BLaER1 (cell line): Measurements from ENCODE around the gene STK26.
"Not testable (repeated sequence)": the region's sequence is repeated elsewhere in the genome, so short reads cannot be mapped to it uniquely, and the experiment has no call there.

ENCODE experiments used
- H3K27ac ChIP-seq: shearing (Covaris generic); formaldehyde crosslinking; 2 replicates; pipeline ENCODE4 v1.8.1; 2022
- H3K27me3 ChIP-seq: shearing (Covaris generic); formaldehyde crosslinking; 2 replicates; pipeline ENCODE4 v1.8.1; 2022
- H3K36me3 ChIP-seq: shearing (Covaris generic); formaldehyde crosslinking; 2 replicates; pipeline ENCODE4 v1.8.1; 2022
- H3K4me1 ChIP-seq: shearing (Covaris generic); formaldehyde crosslinking; 2 replicates; pipeline ENCODE4 v1.8.1; 2022
- H3K4me2 ChIP-seq: shearing (Covaris generic); formaldehyde crosslinking; 2 replicates; pipeline ENCODE4 v1.8.1; 2022
- H3K4me3 ChIP-seq: shearing (Covaris generic); formaldehyde crosslinking; 2 replicates; pipeline ENCODE4 v1.8.1; 2022
- H3K9ac ChIP-seq: shearing (Covaris generic); formaldehyde crosslinking; 2 replicates; pipeline ENCODE4 v1.8.1; 2022
- H3K9me3 ChIP-seq: shearing (Covaris generic); formaldehyde crosslinking; 2 replicates; pipeline ENCODE4 v1.8.1; 2022
- H4K20me1 ChIP-seq: shearing (Covaris generic); formaldehyde crosslinking; 2 replicates; pipeline ENCODE4 v1.8.1; 2022
- Cebpa-rat ChIP-seq: shearing (Covaris generic); IDR thresholded peaks from 2 replicates; pipeline ENCODE4 v1.8.1; 2022

Gene STK26

GRCh38 chrX:132034648-132035047, 11.5 kb downstream of the STK26 start:
- Histone ChIP-seq H3K4me2 (no peak overlapping the region), H3K4me1 (peaks cover 6% of the 10 kb centered on the region; the same call in 1 of the 2 replicates), H3K9me3 (no peaks in the 10 kb centered on the region), H3K4me3 (no peak overlapping the region), H3K9ac (no peak overlapping the region), H3K36me3 (no peaks in the 10 kb centered on the region), H4K20me1 (peaks cover 100% of the 10 kb centered on the region), H3K27me3 (peaks cover 83% of the 10 kb centered on the region), H3K27ac (no peak overlapping the region)
- no peak for TF ChIP-seq Cebpa-rat

- no peaks in the 10 kb centered on the region for H3K9me3 ChIP-seq
- peaks cover 100% of the 10 kb centered on the region for H4K20me1 ChIP-seq
- TF ChIP-seq Cebpa-rat: no peak
- no peaks in the 10 kb centered on the region for H3K36me3 ChIP-seq
- H3K4me3 ChIP-seq: no peak overlapping the region
- no peaks in the 10 kb centered on the region for H3K4me1 ChIP-seq
- H3K27ac ChIP-seq: no peak overlapping the region
- no peak overlapping the region for H3K4me2 ChIP-seq
- H3K27me3 ChIP-seq: peaks cover 86% of the 10 kb centered on the region
- H3K9ac ChIP-seq: no peak overlapping the region
These were observed 14.4 kb downstream of the STK26 start for GRCh38 chrX:132037479-132037993.

GRCh38 chrX:132040066-132040465, 17.0 kb downstream of the STK26 start:
- Histone ChIP-seq H3K4me2 (no peak overlapping the region), H3K4me1 (no peaks in the 10 kb centered on the region), H3K36me3 (peaks cover 3% of the 10 kb centered on the region; the same call in 1 of the 2 replicates)

GRCh38 chrX:132041015-132041414, 17.9 kb downstream of the STK26 start:
- Histone ChIP-seq H4K20me1 (peaks cover 97% of the 10 kb centered on the region), H3K4me2 (no peak overlapping the region), H3K4me3 (no peak overlapping the region), H3K36me3 (peaks cover 3% of the 10 kb centered on the region; the same call in 1 of the 2 replicates), H3K27me3 (peaks cover 88% of the 10 kb centered on the region), H3K4me1 (no peaks in the 10 kb centered on the region), H3K9me3 (no peaks in the 10 kb centered on the region), H3K27ac (no peak overlapping the region), H3K9ac (no peak overlapping the region)
- TF ChIP-seq Cebpa-rat: no peak

More at GRCh38 chrX:132040066-132040465, 17.0 kb downstream of the STK26 start:
- peaks cover 87% of the 10 kb centered on the region for H3K27me3 ChIP-seq
- H3K9ac ChIP-seq: no peak overlapping the region
- no peak overlapping the region for H3K4me3 ChIP-seq
- no peak overlapping the region for H3K27ac ChIP-seq
- TF ChIP-seq Cebpa-rat: no peak
- H4K20me1 ChIP-seq: peaks cover 97% of the 10 kb centered on the region
- no peaks in the 10 kb centered on the region for H3K9me3 ChIP-seq

- Histone ChIP-seq H3K27me3 (peaks cover 86% of the 10 kb centered on the region), H4K20me1 (peaks cover 96% of the 10 kb centered on the region), H3K9ac (no peak overlapping the region), H3K4me2 (no peak overlapping the region), H3K36me3 (peaks cover 3% of the 10 kb centered on the region; the same call in 1 of the 2 replicates), H3K27ac (no peak overlapping the region), H3K9me3 (no peaks in the 10 kb centered on the region), H3K4me1 (no peaks in the 10 kb centered on the region), H3K4me3 (no peak overlapping the region)
- no peak for TF ChIP-seq Cebpa-rat
These were observed 20.9 kb downstream of the STK26 start for GRCh38 chrX:132043977-132044376.

- Histone ChIP-seq H3K4me2 (no peak overlapping the region), H3K36me3 (peaks cover 3% of the 10 kb centered on the region; the same call in 1 of the 2 replicates), H3K9me3 (no peaks in the 10 kb centered on the region), H3K9ac (no peak overlapping the region), H3K4me1 (no peaks in the 10 kb centered on the region), H3K27ac (no peak overlapping the region), H3K4me3 (no peak overlapping the region), H3K27me3 (peaks cover 86% of the 10 kb centered on the region), H4K20me1 (peaks cover 96% of the 10 kb centered on the region)
- TF ChIP-seq Cebpa-rat: no peak
These were observed 21.9 kb downstream of the STK26 start for GRCh38 chrX:132044953-132045352.

- Histone ChIP-seq H3K27ac (no peak overlapping the region), H3K9me3 (no peaks in the 10 kb centered on the region), H3K4me3 (no peak overlapping the region), H3K4me1 (no peaks in the 10 kb centered on the region), H3K4me2 (no peak overlapping the region), H4K20me1 (peaks cover 96% of the 10 kb centered on the region), H3K27me3 (peaks cover 86% of the 10 kb centered on the region), H3K9ac (no peak overlapping the region), H3K36me3 (peaks cover 3% of the 10 kb centered on the region; the same call in 1 of the 2 replicates)
- TF ChIP-seq Cebpa-rat: no peak
These were observed 22.4 kb downstream of the STK26 start for GRCh38 chrX:132045456-132045855.

GRCh38 chrX:132046533-132046932, 23.4 kb downstream of the STK26 start:
- peaks cover 96% of the 10 kb centered on the region for H4K20me1 ChIP-seq
- H3K4me2 ChIP-seq: no peak overlapping the region

GRCh38 chrX:132051778-132052177, 28.7 kb downstream of the STK26 start:
- H3K27ac ChIP-seq, H3K4me2 ChIP-seq, H3K9me3 ChIP-seq, H3K4me3 ChIP-seq, H3K9ac ChIP-seq, H3K4me1 ChIP-seq: not testable (repeated sequence)
- peaks cover 21% of the 10 kb centered on the region for H3K36me3 ChIP-seq
- peaks cover 80% of the 10 kb centered on the region for H3K27me3 ChIP-seq
- H4K20me1 ChIP-seq: peaks cover 99% of the 10 kb centered on the region

More at GRCh38 chrX:132046533-132046932, 23.4 kb downstream of the STK26 start:
- no peaks in the 10 kb centered on the region for H3K4me1 ChIP-seq
- peaks cover 3% of the 10 kb centered on the region; the same call in 1 of the 2 replicates for H3K36me3 ChIP-seq
- H3K27ac ChIP-seq: no peak overlapping the region
- TF ChIP-seq Cebpa-rat: no peak
- no peak overlapping the region for H3K9ac ChIP-seq
- peaks cover 85% of the 10 kb centered on the region for H3K27me3 ChIP-seq
- no peak overlapping the region for H3K4me3 ChIP-seq
- H3K9me3 ChIP-seq: no peaks in the 10 kb centered on the region

- Histone ChIP-seq H3K9me3 (no peaks in the 10 kb centered on the region), H3K36me3 (peaks cover 32% of the 10 kb centered on the region), H3K27me3 (peaks cover 89% of the 10 kb centered on the region), H4K20me1 (peaks cover 92% of the 10 kb centered on the region), H3K27ac (no peak overlapping the region), H3K4me1 (no peaks in the 10 kb centered on the region), H3K9ac (no peak overlapping the region), H3K4me3 (no peak overlapping the region), H3K4me2 (no peak overlapping the region)
- TF ChIP-seq Cebpa-rat: no peak
These were observed 34.9 kb downstream of the STK26 start for GRCh38 chrX:132058050-132058449.

GRCh38 chrX:132058975-132059374, 35.9 kb downstream of the STK26 start:
- peaks cover 89% of the 10 kb centered on the region for H4K20me1 ChIP-seq
- H3K4me1 ChIP-seq: no peaks in the 10 kb centered on the region
- no peak overlapping the region for H3K27ac ChIP-seq
- H3K27me3 ChIP-seq: peaks cover 89% of the 10 kb centered on the region
- H3K9me3 ChIP-seq: no peaks in the 10 kb centered on the region
- H3K4me2 ChIP-seq: no peak overlapping the region
- H3K4me3 ChIP-seq: no peak overlapping the region
- H3K9ac ChIP-seq: no peak overlapping the region
- peaks cover 41% of the 10 kb centered on the region for H3K36me3 ChIP-seq
- no peak for TF ChIP-seq Cebpa-rat
